HG03280 (cell line): ENCODE results near the gene PPRC1.

Experiments
- ATAC-seq: cut with Tn5 transposase; IDR thresholded peaks from one replicate; pipeline ENCODE4 v1.9.1; 2021; ENCODE audit warnings: mild to moderate bottlenecking, moderate library complexity; ENCODE audit not compliant: unreplicated experiment

The PPRC1 gene

GRCh38 chr10:102132563-102133372, at the start of gene PPRC1:
TSS of gene PPRC1 (plus strand) at chr10:102133040. CDS start at chr10:102133069, 29 bp downstream.
- ATAC-seq, result peak; percentile 93

- ATAC-seq, result no peak
Measured at GRCh38 chr10:102083541-102083940, 49.3 kb upstream of the PPRC1 start.

GRCh38 chr10:102085336-102085735, 47.5 kb upstream of the PPRC1 start:
- ATAC-seq, result no peak

- ATAC-seq, result no peak
Measured at GRCh38 chr10:102086196-102086595, 46.6 kb upstream of the PPRC1 start.

- ATAC-seq, result no peak
Measured at GRCh38 chr10:102090772-102091171, 42.1 kb upstream of the PPRC1 start.

GRCh38 chr10:102096449-102096848, 36.4 kb upstream of the PPRC1 start:
- ATAC-seq, result no peak

- ATAC-seq, result no peak
Measured at GRCh38 chr10:102101152-102101551, 31.7 kb upstream of the PPRC1 start.

GRCh38 chr10:102102421-102102820, 30.4 kb upstream of the PPRC1 start:
- ATAC-seq, result no peak

GRCh38 chr10:102106998-102107397, 25.8 kb upstream of the PPRC1 start:
- no peak for ATAC-seq

- no peak for ATAC-seq
Measured at GRCh38 chr10:102109166-102110116, 23.4 kb upstream of the PPRC1 start.

- no peak for ATAC-seq
Measured at GRCh38 chr10:102111276-102111675, 21.6 kb upstream of the PPRC1 start.

GRCh38 chr10:102112210-102112817, 20.5 kb upstream of the PPRC1 start:
- ATAC-seq, result no peak

GRCh38 chr10:102113261-102113955, 19.4 kb upstream of the PPRC1 start:
- no peak for ATAC-seq

- peak; percentile 17 for ATAC-seq
Measured at GRCh38 chr10:102113956-102114857, 18.6 kb upstream of the PPRC1 start.

GRCh38 chr10:102114861-102115618, 17.8 kb upstream of the PPRC1 start:
- ATAC-seq, result peak; percentile 69

- ATAC-seq, result no peak
Measured at GRCh38 chr10:102115775-102116174, 17.1 kb upstream of the PPRC1 start.

- no peak for ATAC-seq
Measured at GRCh38 chr10:102116656-102117055, 16.2 kb upstream of the PPRC1 start.

GRCh38 chr10:102117391-102118159, 15.3 kb upstream of the PPRC1 start:
- no peak for ATAC-seq
